WI38 (cell line): ENCODE measurements around the gene SERTAD3.
"Not testable (repeated sequence)": the region's sequence is repeated elsewhere in the genome, so short reads cannot be mapped to it uniquely, and the experiment has no call there.

Experiments used
- H3K4me3 ChIP-seq: 2 replicates; pipeline ENCODE4 v1.5.1; 2011; ENCODE audit warnings: low read depth, mild to moderate bottlenecking, control low read depth, low read length
- CTCF ChIP-seq: IDR thresholded peaks from 2 replicates; pipeline ENCODE4 v1.5.1; 2012; ENCODE audit warnings: low read depth, mild to moderate bottlenecking, control low read depth, low read length

Gene SERTAD3, protein sequence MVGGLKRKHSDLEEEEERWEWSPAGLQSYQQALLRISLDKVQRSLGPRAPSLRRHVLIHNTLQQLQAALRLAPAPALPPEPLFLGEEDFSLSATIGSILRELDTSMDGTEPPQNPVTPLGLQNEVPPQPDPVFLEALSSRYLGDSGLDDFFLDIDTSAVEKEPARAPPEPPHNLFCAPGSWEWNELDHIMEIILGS

GRCh38 chr19:40444000-40444824, at the start of gene SERTAD3:
TSS of gene SERTAD3 (minus strand) at chr19:40444335. CDS start at chr19:40442080, 2,255 bp downstream.
- TF ChIP-seq CTCF, result no peak
- H3K4me3 ChIP-seq, result peak within 1 kb of the TSS; percentile 100

DNA sequence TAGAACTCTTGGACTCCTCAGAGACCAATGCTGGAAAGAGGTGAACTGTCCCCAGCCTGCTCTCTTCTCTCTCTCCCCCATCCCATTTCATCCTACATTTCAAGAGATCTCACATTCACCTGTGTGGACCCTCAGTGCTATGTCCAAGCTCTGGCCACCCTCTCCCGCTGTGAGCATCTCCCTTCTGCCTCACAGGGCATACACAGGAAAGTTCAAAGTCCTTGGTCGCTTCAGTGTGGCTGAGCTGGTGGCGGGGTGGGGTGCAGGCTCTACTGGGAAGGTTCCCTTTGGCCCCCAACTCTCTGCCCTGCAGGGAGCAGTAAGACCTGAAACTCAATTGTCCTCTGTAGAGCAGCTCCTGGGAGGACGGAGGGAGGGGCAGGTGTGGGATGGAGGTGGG, 49.6 kb upstream of the SERTAD3 start:
- H3K4me3 ChIP-seq, result no peak overlapping the region
- TF ChIP-seq CTCF, result no peak

GRCh38 chr19:40492274-40492673, 48.1 kb upstream of the SERTAD3 start:
- no peak for TF ChIP-seq CTCF
- no peak overlapping the region for H3K4me3 ChIP-seq

DNA sequence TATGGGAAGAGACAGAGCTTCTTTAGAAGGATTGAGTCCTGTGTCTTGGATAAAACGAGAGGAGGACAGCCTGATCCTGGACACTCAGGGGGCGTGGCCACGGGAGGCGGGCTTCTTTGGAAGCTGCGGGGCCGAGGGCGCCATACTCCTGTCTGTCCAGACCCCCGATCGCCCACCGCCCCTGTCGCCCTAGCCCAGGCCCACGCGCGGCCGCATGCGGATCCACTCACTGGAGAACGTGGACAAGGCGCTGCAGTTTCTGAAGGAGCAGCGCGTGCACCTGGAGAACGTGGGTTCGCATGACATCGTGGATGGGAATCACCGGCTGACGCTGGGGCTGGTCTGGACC, 45.7 kb upstream of the SERTAD3 start:
- H3K4me3 ChIP-seq, result no peak overlapping the region
- TF ChIP-seq CTCF, result no peak

- no peak for TF ChIP-seq CTCF
Observed at GRCh38 chr19:40486017-40486416, 41.9 kb upstream of the SERTAD3 start.

GRCh38 chr19:40475878-40476644, 31.9 kb upstream of the SERTAD3 start:
- not testable (repeated sequence) for H3K4me3 ChIP-seq

More at GRCh38 chr19:40486017-40486416, 41.9 kb upstream of the SERTAD3 start:
- H3K4me3 ChIP-seq, result no peak overlapping the region

DNA sequence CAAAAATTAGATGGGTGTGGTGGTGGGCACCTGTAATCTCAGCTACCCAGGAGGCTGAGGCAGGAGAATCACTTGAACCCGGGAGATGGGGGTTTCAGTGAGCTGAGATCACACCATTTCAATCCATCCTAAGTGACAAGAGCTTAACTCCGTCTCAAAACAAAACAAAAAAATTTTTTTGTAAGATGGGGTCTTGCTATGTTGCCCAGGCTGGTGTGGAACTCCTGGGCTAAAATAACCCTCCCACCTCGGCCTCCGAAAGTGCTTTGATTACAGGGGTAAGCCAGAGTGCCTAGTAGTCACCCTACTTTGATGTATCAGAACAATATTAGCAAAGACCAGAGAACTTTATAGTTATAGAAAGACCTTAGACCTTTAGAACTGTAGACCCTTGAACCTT, 30.6 kb upstream of the SERTAD3 start:
- H3K4me3 ChIP-seq, result no peak overlapping the region
- no peak for TF ChIP-seq CTCF
